HL-60 (cell line): Measurements from ENCODE around the gene RGL4.
"Not testable (repeated sequence)": the region's sequence is repeated elsewhere in the genome, so short reads cannot be mapped to it uniquely, and the experiment has no call there.

Experiments used
- DNase-seq, 2 experiments: peaks; one replicate each; pipeline ENCODE4 v3.0.0-alpha.2; 2010 to 2020; ENCODE audit warnings: low read depth in 1 of 2, low spot score in 1 of 2
- H3K27ac ChIP-seq: fragments of 250-450 bp; sonication (Bioruptor Pico); replicated peaks from 2 replicates; pipeline ENCODE4 v1.5.1; 2020; ENCODE audit warnings: mild to moderate bottlenecking, moderate library complexity
- H3K27me3 ChIP-seq: fragments of 250-450 bp; sonication (Bioruptor Pico); 2 replicates; pipeline ENCODE4 v1.5.1; 2021; ENCODE audit warnings: mild to moderate bottlenecking, moderate library complexity; ENCODE audit not compliant: insufficient read depth, poor library complexity, severe bottlenecking
- H3K4me3 ChIP-seq: replicated peaks from 2 replicates; pipeline ENCODE4 v1.5.1; 2011; ENCODE audit warnings: mild to moderate bottlenecking, control low read depth, low read length; ENCODE audit not compliant: insufficient read depth
- GABPA ChIP-seq: IDR thresholded peaks from 2 replicates; pipeline ENCODE4 v1.6.1; 2012; ENCODE audit warnings: low read depth
- POLR2AphosphoS5 ChIP-seq: IDR thresholded peaks from 2 replicates; pipeline ENCODE4 v1.6.1; 2012; ENCODE audit warnings: low read depth
- REST ChIP-seq: IDR thresholded peaks from 2 replicates; pipeline ENCODE4 v1.6.1; 2012; ENCODE audit warnings: low read depth; ENCODE audit not compliant: insufficient replicate concordance
- SPI1 ChIP-seq: IDR thresholded peaks from 2 replicates; pipeline ENCODE4 v1.6.1; 2012; ENCODE audit warnings: low read depth, mild to moderate bottlenecking, borderline replicate concordance
- long read RNA-seq: library from polyadenylated mRNA; unstranded; transcript quantifications from one replicate; pipeline ENCODE4 v2.0.0, GENCODE V29; 2020
- TF ChIP-seq, protein P1 (sequence below): IDR thresholded peaks from one replicate; pipeline ENCODE4 v1.5.1; 2011; ENCODE audit warnings: low read length, control low read depth, inconsistent platforms; ENCODE audit not compliant: insufficient read depth

The RGL4 gene
- long read RNA-seq, partial matches to known transcripts: 3 of 7 reads
- long read RNA-seq, other reads (novel, unspliced or antisense): 2 of 7 reads

DNA sequence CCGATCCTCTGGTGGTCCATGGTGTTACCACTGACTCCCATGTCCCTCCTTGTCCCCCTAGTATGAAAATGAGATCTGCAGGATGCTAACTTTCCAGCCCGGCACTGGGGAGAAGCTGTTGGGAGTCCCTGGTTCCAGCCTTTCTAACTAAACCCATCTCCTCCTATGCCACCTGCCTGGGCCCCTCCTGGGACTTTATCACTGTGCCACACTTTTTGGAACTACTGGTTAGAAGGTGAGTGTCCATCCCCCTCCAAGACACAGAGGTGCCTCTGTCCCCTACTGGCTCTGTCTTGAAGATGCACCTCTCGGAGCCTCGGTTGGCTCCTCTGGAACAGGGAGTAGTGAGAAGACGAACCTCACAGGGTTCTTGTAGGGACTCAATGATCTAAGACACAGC, at the start of gene RGL4:
RGL4 (plus strand) TSS at position 301 of the 400 bp plus-strand sequence. CDS start 1,018 bp downstream, outside the sequence.
- H3K27ac ChIP-seq: no peak within 1 kb of the TSS
- DNase-seq: no peak
- TF ChIP-seq, protein P1, sequence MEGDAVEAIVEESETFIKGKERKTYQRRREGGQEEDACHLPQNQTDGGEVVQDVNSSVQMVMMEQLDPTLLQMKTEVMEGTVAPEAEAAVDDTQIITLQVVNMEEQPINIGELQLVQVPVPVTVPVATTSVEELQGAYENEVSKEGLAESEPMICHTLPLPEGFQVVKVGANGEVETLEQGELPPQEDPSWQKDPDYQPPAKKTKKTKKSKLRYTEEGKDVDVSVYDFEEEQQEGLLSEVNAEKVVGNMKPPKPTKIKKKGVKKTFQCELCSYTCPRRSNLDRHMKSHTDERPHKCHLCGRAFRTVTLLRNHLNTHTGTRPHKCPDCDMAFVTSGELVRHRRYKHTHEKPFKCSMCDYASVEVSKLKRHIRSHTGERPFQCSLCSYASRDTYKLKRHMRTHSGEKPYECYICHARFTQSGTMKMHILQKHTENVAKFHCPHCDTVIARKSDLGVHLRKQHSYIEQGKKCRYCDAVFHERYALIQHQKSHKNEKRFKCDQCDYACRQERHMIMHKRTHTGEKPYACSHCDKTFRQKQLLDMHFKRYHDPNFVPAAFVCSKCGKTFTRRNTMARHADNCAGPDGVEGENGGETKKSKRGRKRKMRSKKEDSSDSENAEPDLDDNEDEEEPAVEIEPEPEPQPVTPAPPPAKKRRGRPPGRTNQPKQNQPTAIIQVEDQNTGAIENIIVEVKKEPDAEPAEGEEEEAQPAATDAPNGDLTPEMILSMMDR: no peak
- TF ChIP-seq GABPA (no peak), POLR2AphosphoS5 (no peak)
- H3K4me3 ChIP-seq: no peak within 1 kb of the TSS
- H3K27me3 ChIP-seq: no peaks in the 10 kb centered on the region

DNA sequence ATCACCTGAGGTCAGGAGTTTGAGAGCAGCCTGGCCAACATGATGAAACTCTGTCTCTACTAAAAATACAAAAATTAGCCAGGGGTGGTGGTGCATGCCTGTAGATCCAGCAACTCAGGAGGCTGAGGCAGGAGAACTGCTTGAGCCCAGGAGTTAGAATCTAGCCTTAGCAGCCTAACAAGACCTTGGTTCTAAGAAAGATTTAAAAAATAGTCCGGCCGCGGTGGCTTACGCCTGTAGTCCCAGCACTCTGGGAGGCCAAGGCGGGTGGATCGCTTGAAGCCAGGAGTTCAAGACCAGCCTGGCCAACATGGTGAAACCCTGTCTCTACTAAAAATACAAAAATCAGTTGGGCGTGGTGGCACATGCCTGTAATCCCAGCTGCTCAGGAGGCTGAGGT, 44.3 kb upstream of the RGL4 start:
- H3K27me3 ChIP-seq, H3K4me3 ChIP-seq, H3K27ac ChIP-seq, DNase-seq: not testable (repeated sequence)

DNA sequence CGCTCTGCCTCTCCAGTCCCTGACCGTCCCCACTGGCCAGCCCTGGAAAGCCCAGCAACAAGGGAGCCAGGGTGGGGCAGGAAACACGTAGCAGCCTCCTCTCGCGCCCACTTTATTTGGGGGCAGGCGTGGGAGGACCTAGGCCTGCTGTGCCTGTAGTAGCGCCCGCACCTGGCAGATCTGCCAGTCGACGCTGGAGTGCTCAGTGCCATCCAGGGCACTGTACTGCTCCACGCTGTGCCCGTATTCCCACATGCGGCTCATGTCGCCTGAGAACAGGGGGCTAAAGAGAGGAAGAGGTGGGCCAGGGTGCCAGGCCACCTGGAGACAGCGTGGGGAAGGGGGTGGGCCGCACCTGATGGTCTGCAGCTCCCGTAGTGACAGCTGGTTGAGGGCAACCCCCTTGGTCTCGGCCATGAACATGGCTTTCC, 41.7 kb upstream of the RGL4 start:
- no peak overlapping the region for H3K27ac ChIP-seq
- TF ChIP-seq GABPA: no peak
- no peak for TF ChIP-seq POLR2AphosphoS5
- TF ChIP-seq, protein P1: no peak
- no peak for TF ChIP-seq REST
- TF ChIP-seq SPI1: no peak
- DNase-seq: no peak
- H3K27me3 ChIP-seq: no peaks in the 10 kb centered on the region
- H3K4me3 ChIP-seq: no peak overlapping the region

DNA sequence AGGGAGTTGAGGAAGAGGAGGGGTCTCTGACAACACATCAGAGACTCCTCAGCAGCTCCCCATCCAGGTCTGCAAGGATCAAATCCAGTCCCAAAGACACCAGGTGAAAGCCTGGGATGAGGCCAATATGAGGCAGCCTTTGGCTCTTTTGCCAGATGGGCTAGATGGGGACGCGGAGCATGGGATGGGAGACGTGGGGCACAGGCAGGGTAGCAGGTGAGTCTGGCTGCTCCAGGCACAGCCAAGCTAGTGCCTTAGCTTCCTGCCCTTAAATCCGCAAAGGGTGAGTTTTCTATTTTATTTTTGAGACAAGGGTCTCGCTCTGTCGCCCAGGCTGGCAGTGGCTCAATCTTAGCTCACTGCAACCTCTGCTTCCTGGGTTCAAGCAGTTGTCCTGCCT, 39.1 kb upstream of the RGL4 start:
- no peak for DNase-seq
- Histone ChIP-seq H3K27me3 (no peaks in the 10 kb centered on the region), H3K4me3 (no peak overlapping the region), H3K27ac (no peak overlapping the region)
- no peak for TF ChIP-seq REST

DNA sequence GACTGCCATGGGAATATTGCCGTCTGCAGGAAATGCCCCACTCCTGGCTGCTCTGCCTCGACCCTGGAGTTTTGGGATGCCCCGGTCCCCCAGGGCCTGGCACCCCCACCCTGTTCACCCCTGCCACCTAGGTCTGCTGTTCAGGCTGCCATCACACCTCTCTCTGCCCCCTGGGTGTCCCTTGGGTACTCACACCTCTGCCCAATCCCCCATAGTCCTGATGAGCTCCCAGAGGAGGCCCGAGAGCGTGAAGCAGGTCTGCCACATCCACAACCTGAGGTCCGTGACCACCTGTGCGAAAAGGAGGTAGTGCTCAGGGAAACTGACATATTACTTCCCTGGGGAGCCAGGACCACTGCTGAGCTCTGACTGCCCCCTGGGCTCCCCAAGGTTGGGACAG, 38.5 kb upstream of the RGL4 start:
- no peak for TF ChIP-seq GABPA
- no peak for TF ChIP-seq POLR2AphosphoS5
- no peak for TF ChIP-seq SPI1
- TF ChIP-seq, protein P1: no peak
- no peak for TF ChIP-seq REST
- no peak for DNase-seq
- Histone ChIP-seq H3K27ac (no peak overlapping the region), H3K27me3 (no peaks in the 10 kb centered on the region), H3K4me3 (no peak overlapping the region)
